Activated CD4-positive, alpha-beta T cell treated with anti-CD3 and anti-CD28 coated beads, Interleukin-2, amount 50 U/mL, for 16 hours (primary cell): ENCODE results near the gene MYL6.
"Not testable (repeated sequence)": the region's sequence is repeated elsewhere in the genome, so short reads cannot be mapped to it uniquely, and the experiment has no call there.

ENCODE experiments used
- DNase-seq: peaks from one replicate; pipeline ENCODE4 v3.0.0-alpha.2; 2020

The MYL6 gene

GRCh38 chr12:56193025-56193578, 34.9 kb downstream of the MYL6 start:
- peak; percentile 86 for DNase-seq

- not testable (repeated sequence) for DNase-seq
Measured at GRCh38 chr12:56196818-56197550, 38.8 kb downstream of the MYL6 start.

GRCh38 chr12:56197921-56198635, 39.9 kb downstream of the MYL6 start:
- no peak for DNase-seq

GRCh38 chr12:56198836-56199235, 40.7 kb downstream of the MYL6 start:
- no peak for DNase-seq

GRCh38 chr12:56202366-56202765, 44.2 kb downstream of the MYL6 start:
- no peak for DNase-seq

GRCh38 chr12:56202838-56203237, 44.7 kb downstream of the MYL6 start:
- no peak for DNase-seq

GRCh38 chr12:56204275-56204674, 46.1 kb downstream of the MYL6 start:
- DNase-seq: no peak

GRCh38 chr12:56205445-56205844, 47.3 kb downstream of the MYL6 start:
- no peak for DNase-seq

- DNase-seq: no peak
Measured at GRCh38 chr12:56206452-56207166, 48.5 kb downstream of the MYL6 start.

- no peak for DNase-seq
Measured at GRCh38 chr12:56208006-56208405, 49.8 kb downstream of the MYL6 start.
